ENCODE measurements around the gene TNP2. TPM values are rescaled to one million over a fixed set of nuclear protein-coding genes. Genes with fewer than 3 reads are reported as not detected.

TNP2 gene
- total and polyA plus RNA-seq, 9 of the 15 experiments (the other 6 are each of a cell fraction or from before 2014, with no cell fraction given), result not detected

GRCh38 chr16:11276896-11277593, 7.9 kb upstream of the TNP2 start:
- ChIA-PET CTCF (ENCODE audit: low intra/inter-chr PET ratio) (no interaction called here), POLR2A (interaction anchor here (0.7 to 1.6 kb wide), 3 partner anchors 14 to 20 kb away, joined by 3 to 6 read pairs (median 4); no protein-coding TSS in a partner anchor)
- Histone ChIP-seq H3K36me3 (ENCODE audit: control insufficient read depth, insufficient read depth, low read length) (no peaks in the 10 kb centered on the region), H2AFZ (ENCODE audit: low read depth, low read length) (no peak overlapping the region), H3K27me3 (ENCODE audit: control insufficient read depth in 2 of 2, insufficient read depth in 2 of 2, low read length in 2 of 2) (peaks cover 30 to 35% of the 10 kb centered on the region in 2 experiments), H3K9me1 (ENCODE audit: control insufficient read depth, insufficient read depth, low read length) (no peaks in the 10 kb centered on the region), H3K9me3 (replicated peaks; ENCODE audit: control insufficient read depth, insufficient read depth, low read depth, low read length) (no peaks in the 10 kb centered on the region), H3K79me2 (ENCODE audit: control insufficient read depth, insufficient read depth, low read length) (no peaks in the 10 kb centered on the region), H4K20me1 (replicated peaks; ENCODE audit: control insufficient read depth, insufficient read depth, low read length) (0 out of 2 replicates have a peak, but pooled peaks cover 2% of the 10 kb centered on the region), H3K27ac (ENCODE audit: extremely low read depth, low read depth, low read length) (no peak overlapping the region), H3K9ac (ENCODE audit: insufficient read depth in 1 of 2, low read depth in 2 of 2, low read length in 2 of 2) (no peak overlapping the region), H3K4me3 (no peak overlapping the region), H3K4me2 (ENCODE audit: insufficient read depth, low read length) (no peak overlapping the region), H3K4me1 (replicated peaks in 1 of 2; ENCODE audit: control insufficient read depth in 2 of 2, insufficient read depth in 2 of 2, low read length in 2 of 2) (peaks cover 0 to 16% of the 10 kb centered on the region in 2 experiments; a peak in 1 of 5 replicates)
- BruUV-seq (replicated peaks), result no TSS peak
- ATAC-seq (no peak), FAIRE-seq (no peak), DNase-seq (ENCODE audit: extremely low read depth in 1 of 4, low spot score in 3 of 4) (no peak)
- 2% methylated on average over 11 of the region's 11 CpGs for WGBS (ENCODE audit: insufficient coverage, low coverage, missing lambda C conversion rate)
- in situ Hi-C loops (cut with MboI) (no loop called here), intact Hi-C loops (cut with micrococcal nuclease) (no loop called here)
- no peak for TF ChIP-seq ZNF830 (CRISPR knock-in tag; IDR thresholded peaks at IDR 0.05)
- TF ChIP-seq, protein P1, sequence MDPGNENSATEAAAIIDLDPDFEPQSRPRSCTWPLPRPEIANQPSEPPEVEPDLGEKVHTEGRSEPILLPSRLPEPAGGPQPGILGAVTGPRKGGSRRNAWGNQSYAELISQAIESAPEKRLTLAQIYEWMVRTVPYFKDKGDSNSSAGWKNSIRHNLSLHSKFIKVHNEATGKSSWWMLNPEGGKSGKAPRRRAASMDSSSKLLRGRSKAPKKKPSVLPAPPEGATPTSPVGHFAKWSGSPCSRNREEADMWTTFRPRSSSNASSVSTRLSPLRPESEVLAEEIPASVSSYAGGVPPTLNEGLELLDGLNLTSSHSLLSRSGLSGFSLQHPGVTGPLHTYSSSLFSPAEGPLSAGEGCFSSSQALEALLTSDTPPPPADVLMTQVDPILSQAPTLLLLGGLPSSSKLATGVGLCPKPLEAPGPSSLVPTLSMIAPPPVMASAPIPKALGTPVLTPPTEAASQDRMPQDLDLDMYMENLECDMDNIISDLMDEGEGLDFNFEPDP (CRISPR knock-in tag; IDR thresholded peaks at IDR 0.05), result no peak
- no peak for TF ChIP-seq XRCC5 (IDR thresholded peaks at IDR 0.05; ENCODE audit: low read depth, low read length)
- TF ChIP-seq, protein P2, sequence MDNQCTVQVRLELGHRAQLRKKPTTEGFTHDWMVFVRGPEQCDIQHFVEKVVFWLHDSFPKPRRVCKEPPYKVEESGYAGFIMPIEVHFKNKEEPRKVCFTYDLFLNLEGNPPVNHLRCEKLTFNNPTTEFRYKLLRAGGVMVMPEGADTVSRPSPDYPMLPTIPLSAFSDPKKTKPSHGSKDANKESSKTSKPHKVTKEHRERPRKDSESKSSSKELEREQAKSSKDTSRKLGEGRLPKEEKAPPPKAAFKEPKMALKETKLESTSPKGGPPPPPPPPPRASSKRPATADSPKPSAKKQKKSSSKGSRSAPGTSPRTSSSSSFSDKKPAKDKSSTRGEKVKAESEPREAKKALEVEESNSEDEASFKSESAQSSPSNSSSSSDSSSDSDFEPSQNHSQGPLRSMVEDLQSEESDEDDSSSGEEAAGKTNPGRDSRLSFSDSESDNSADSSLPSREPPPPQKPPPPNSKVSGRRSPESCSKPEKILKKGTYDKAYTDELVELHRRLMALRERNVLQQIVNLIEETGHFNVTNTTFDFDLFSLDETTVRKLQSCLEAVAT (IDR thresholded peaks at IDR 0.05), result no peak
- TF ChIP-seq, protein P3, sequence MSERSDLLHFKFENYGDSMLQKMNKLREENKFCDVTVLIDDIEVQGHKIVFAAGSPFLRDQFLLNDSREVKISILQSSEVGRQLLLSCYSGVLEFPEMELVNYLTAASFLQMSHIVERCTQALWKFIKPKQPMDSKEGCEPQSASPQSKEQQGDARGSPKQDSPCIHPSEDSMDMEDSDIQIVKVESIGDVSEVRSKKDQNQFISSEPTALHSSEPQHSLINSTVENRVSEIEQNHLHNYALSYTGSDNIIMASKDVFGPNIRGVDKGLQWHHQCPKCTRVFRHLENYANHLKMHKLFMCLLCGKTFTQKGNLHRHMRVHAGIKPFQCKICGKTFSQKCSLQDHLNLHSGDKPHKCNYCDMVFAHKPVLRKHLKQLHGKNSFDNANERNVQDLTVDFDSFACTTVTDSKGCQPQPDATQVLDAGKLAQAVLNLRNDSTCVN (CRISPR knock-in tag; IDR thresholded peaks at IDR 0.05), result no peak
- no peak for TF ChIP-seq NBN (IDR thresholded peaks at IDR 0.05; ENCODE audit: low read depth)
- TF ChIP-seq NFYB (IDR thresholded peaks at IDR 0.05; ENCODE audit: extremely low read depth, insufficient read length), result no peak
- TF ChIP-seq ZNF263 (CRISPR knock-in tag; IDR thresholded peaks at IDR 0.05; ENCODE audit: borderline replicate concordance), result no peak
- TF ChIP-seq GATA2 (CRISPR knock-in tag; IDR thresholded peaks at IDR 0.05), result no peak
- TF ChIP-seq ZNF217 (CRISPR knock-in tag; IDR thresholded peaks at IDR 0.05), result no peak
- no peak for TF ChIP-seq ARID2 (IDR thresholded peaks at IDR 0.05)
- no peak for TF ChIP-seq BCOR (IDR thresholded peaks at IDR 0.05)
- TF ChIP-seq NCOA2 (IDR thresholded peaks at IDR 0.05; ENCODE audit: partially characterized antibody in 2 of 2), result no peak
- TF ChIP-seq PYGO2 (tag; IDR thresholded peaks at IDR 0.05), result no peak
- no peak for TF ChIP-seq ZNF512 (tag; IDR thresholded peaks at IDR 0.05)

All from K562 (cell line).